CD4-positive, alpha-beta T cell (primary cell): ENCODE data around the gene FAM135A. TPM values are rescaled to one million over a fixed set of nuclear protein-coding genes. Genes with fewer than 3 reads are reported as not detected.

Experiments used
- ATAC-seq: fragments of 200-7000 bp; cut with Tn5 transposase; one replicate; pipeline ENCODE4 v1.10.0; 2022; ENCODE audit warnings: mild to moderate bottlenecking; ENCODE audit not compliant: poor library complexity
- CTCF ChIA-PET: fragments of 350-600 bp; sonication (Branson Sonifier 250); formaldehyde crosslinking; loops from one replicate; lab custom pipeline; 2021; ENCODE audit warnings: antibody characterized with exemption, inconsistent platforms; lab: Charles Lee
- POLR2A ChIA-PET: fragments of 350-600 bp; sonication (Branson Sonifier 250); formaldehyde crosslinking; loops from one replicate; lab custom pipeline; 2021; ENCODE audit warnings: antibody characterized with exemption, inconsistent platforms; lab: Charles Lee
- DNase-seq, 14 experiments: peaks; one replicate each; pipeline ENCODE4 v3.0.0-alpha.2; 2013 to 2020; ENCODE audit warnings: mixed read lengths in 2 of 14
- H3K27ac ChIP-seq, 2 donors: one replicate each; pipeline versions ENCODE4 v1.5.1 to v1.7.0; 2013; ENCODE audit warnings: low read length in 2 of 2, low read depth in 1 of 2, mild to moderate bottlenecking in 1 of 2
- H3K27me3 ChIP-seq, 2 experiments: 1 replicate in 1 of 2; 2 replicates in 1 of 2; pipeline versions ENCODE4 v1.6.1 to v1.7.0; 2013; ENCODE audit warnings: low read length in 2 of 2, control low read depth in 1 of 2, mild to moderate bottlenecking in 1 of 2, moderate library complexity in 1 of 2; ENCODE audit not compliant: insufficient read depth in 2 of 2, control insufficient read depth in 1 of 2
- H3K36me3 ChIP-seq: one replicate; pipeline ENCODE4 v1.6.1; 2013; ENCODE audit warnings: low read length, control low read depth; ENCODE audit not compliant: insufficient read depth
- H3K4me1 ChIP-seq: one replicate; pipeline ENCODE4 v1.6.1; 2013; ENCODE audit warnings: low read length, control low read depth; ENCODE audit not compliant: insufficient read depth
- H3K4me3 ChIP-seq: one replicate; pipeline ENCODE4 v1.5.1; 2013; ENCODE audit warnings: mild to moderate bottlenecking, low read length, moderate library complexity
- H3K9me3 ChIP-seq, 2 experiments: 1 replicate in 1 of 2; 2 replicates in 1 of 2; pipeline versions ENCODE4 v1.6.1 to v1.7.0; 2013; ENCODE audit warnings: low read length in 2 of 2, mild to moderate bottlenecking in 2 of 2, control low read depth in 1 of 2, moderate library complexity in 1 of 2; ENCODE audit not compliant: control insufficient read depth in 1 of 2, insufficient read depth in 1 of 2
- H3K27ac Mint-ChIP-seq: one replicate; pipeline ENCODE4 v1.8.0; 2020; ENCODE audit warnings: mixed read lengths
- H3K27me3 Mint-ChIP-seq: one replicate; pipeline ENCODE4 v1.8.0; 2021; ENCODE audit warnings: mixed read lengths
- H3K36me3 Mint-ChIP-seq: one replicate; pipeline ENCODE4 v1.8.0; 2021; ENCODE audit warnings: low read depth, mixed read lengths
- H3K4me1 Mint-ChIP-seq: one replicate; pipeline ENCODE4 v1.8.0; 2021; ENCODE audit warnings: low read depth, mixed read lengths
- H3K4me3 Mint-ChIP-seq: one replicate; pipeline ENCODE4 v1.8.0; 2020; ENCODE audit warnings: mild to moderate bottlenecking, mixed read lengths
- H3K9me3 Mint-ChIP-seq: one replicate; pipeline ENCODE4 v1.8.0; 2020; ENCODE audit warnings: mixed read lengths
- intact Hi-C, 2 experiments: fragments of 100-400 bp; cut with DNase I in 1 of 2; cut with micrococcal nuclease in 1 of 2; formaldehyde crosslinking; loops; one replicate each; pipeline versions ENCODE4 v1.15.1 to v1.9.0; 2023 to 2025; cut with DNase I, micrococcal nuclease
- total RNA-seq, 174 experiments: library from RNA in 2 of 174; stranded (reverse) in 2 of 174; gene quantifications; one replicate each; pipeline ENCODE4 v1.2.3 and lab custom pipeline; 2021 to 2026
- TF ChIP-seq, protein P1 (sequence below): fragments of 200-600 bp; IDR thresholded peaks from one replicate; pipeline ENCODE4 v1.8.0; 2022; ENCODE audit warnings: antibody characterized with exemption, mild to moderate bottlenecking

The FAM135A gene
- total RNA-seq, 2 experiments from 2014 or later, result 5.6 to 6.6 TPM

DNA sequence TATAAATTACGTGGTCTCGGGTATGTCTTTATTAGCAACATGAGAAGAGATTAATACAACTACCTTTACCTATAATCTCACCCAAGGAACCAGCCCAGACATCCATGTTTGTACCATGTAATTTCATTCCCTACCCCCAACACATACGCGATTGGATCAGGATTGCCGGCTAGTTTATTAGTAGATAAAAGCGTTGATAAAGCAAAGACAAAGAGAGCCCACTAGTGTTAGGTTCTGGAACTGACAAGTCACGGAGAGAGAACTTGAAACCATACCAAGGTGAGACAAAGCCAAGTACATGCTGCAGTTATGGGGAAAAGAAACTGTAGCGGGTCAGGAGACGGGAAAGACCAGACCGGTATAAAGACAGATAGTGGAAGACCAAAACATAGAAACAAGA, 37.4 kb upstream of the FAM135A start:
- TF ChIP-seq, protein P1, sequence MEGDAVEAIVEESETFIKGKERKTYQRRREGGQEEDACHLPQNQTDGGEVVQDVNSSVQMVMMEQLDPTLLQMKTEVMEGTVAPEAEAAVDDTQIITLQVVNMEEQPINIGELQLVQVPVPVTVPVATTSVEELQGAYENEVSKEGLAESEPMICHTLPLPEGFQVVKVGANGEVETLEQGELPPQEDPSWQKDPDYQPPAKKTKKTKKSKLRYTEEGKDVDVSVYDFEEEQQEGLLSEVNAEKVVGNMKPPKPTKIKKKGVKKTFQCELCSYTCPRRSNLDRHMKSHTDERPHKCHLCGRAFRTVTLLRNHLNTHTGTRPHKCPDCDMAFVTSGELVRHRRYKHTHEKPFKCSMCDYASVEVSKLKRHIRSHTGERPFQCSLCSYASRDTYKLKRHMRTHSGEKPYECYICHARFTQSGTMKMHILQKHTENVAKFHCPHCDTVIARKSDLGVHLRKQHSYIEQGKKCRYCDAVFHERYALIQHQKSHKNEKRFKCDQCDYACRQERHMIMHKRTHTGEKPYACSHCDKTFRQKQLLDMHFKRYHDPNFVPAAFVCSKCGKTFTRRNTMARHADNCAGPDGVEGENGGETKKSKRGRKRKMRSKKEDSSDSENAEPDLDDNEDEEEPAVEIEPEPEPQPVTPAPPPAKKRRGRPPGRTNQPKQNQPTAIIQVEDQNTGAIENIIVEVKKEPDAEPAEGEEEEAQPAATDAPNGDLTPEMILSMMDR, result no peak
- no peaks in the 10 kb centered on the region for H3K9me3 ChIP-seq
- Mint-ChIP-seq H3K27ac (no peak overlapping the region), H3K36me3 (no peaks in the 10 kb centered on the region), H3K4me3 (no peak overlapping the region), H3K9me3 (no peaks in the 10 kb centered on the region), H3K27me3 (peaks cover 47% of the 10 kb centered on the region), H3K4me1 (no peaks in the 10 kb centered on the region)
- POLR2A ChIA-PET, result interaction anchor here (1.0 kb wide), 1 partner anchor 37 kb away, joined by 3 read pairs; the partner anchor contains the start of gene FAM135A
- ATAC-seq, result no peak
- H3K36me3 ChIP-seq, result no peaks in the 10 kb centered on the region
- no peak overlapping the region for H3K27ac ChIP-seq
- no peak for DNase-seq
- H3K4me1 ChIP-seq, result no peaks in the 10 kb centered on the region
- H3K4me3 ChIP-seq, result no peak overlapping the region
- CTCF ChIA-PET, result no interaction called here
- no peaks in the 10 kb centered on the region for H3K27me3 ChIP-seq
- intact Hi-C loops, result loop anchor here in 1 of 2 experiments (5.0 kb wide), 1 partner anchor 511 kb away; no protein-coding TSS in a partner anchor

DNA sequence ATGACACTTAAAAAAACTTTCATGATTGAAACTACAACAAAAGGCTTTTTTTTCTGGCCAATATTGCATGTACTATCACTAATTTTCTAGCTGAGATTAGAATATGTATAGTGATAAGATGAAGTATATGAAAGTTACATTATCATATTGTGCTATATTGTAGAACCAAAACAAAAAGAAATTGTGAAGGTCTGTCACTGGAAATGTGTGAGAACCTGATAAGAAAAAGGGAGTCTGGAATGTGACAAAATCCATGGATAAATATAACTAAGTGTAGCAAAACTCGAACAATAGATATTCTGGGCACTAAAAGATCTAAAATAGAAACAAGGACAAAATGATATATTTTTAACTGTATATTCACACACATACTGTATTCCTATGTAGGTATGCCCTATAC, 36.7 kb upstream of the FAM135A start:
- H3K4me1 Mint-ChIP-seq, result no peaks in the 10 kb centered on the region
- H3K27ac ChIP-seq, result no peak overlapping the region
- DNase-seq (no peak), ATAC-seq (no peak)
- peaks cover 43% of the 10 kb centered on the region for H3K27me3 Mint-ChIP-seq
- intact Hi-C loops, result loop anchor here in 1 of 2 experiments (5.0 kb wide), 1 partner anchor 511 kb away; no protein-coding TSS in a partner anchor
- H3K4me3 Mint-ChIP-seq, result no peak overlapping the region
- no peaks in the 10 kb centered on the region for H3K27me3 ChIP-seq
- no peaks in the 10 kb centered on the region for H3K36me3 ChIP-seq
- no peak overlapping the region for H3K27ac Mint-ChIP-seq
- no peak overlapping the region for H3K4me3 ChIP-seq
- no peaks in the 10 kb centered on the region for H3K36me3 Mint-ChIP-seq
- H3K9me3 Mint-ChIP-seq, result no peaks in the 10 kb centered on the region
- CTCF ChIA-PET, result no interaction called here
- POLR2A ChIA-PET, result interaction anchor here (1.0 kb wide), 1 partner anchor 37 kb away, joined by 3 read pairs; the partner anchor contains the start of gene FAM135A
- no peaks in the 10 kb centered on the region for H3K9me3 ChIP-seq
- TF ChIP-seq, protein P1, result no peak
- H3K4me1 ChIP-seq, result no peaks in the 10 kb centered on the region

DNA sequence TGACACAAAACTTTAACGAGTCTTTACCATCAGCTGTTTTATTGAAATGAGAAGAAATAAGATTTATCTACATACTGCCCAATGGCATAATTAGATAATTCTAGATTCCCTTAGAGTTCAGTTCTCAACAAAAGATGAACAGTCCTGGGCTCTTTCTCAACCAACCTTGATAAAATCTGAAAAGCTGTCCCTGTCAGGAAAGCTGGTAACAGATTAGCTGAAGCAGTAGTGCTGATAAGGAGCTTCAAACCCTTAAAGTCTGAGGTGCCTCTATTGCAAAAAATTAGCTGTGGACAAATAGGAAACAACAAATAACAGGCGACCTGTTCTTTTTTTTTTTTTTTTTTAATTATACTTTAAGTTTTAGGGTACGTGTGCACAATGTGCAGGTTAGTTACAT, 35.9 kb upstream of the FAM135A start:
- H3K4me1 ChIP-seq, result no peaks in the 10 kb centered on the region
- H3K27ac Mint-ChIP-seq, result no peak overlapping the region
- H3K9me3 Mint-ChIP-seq, result no peaks in the 10 kb centered on the region
- TF ChIP-seq, protein P1, result no peak
- H3K4me3 Mint-ChIP-seq, result no peak overlapping the region
- intact Hi-C loops, result loop anchor here in 1 of 2 experiments (5.0 kb wide), 1 partner anchor 510 kb away; no protein-coding TSS in a partner anchor
- ATAC-seq, result no peak
- H3K27me3 Mint-ChIP-seq, result peaks cover 39% of the 10 kb centered on the region
- DNase-seq, result no peak
- POLR2A ChIA-PET, result no interaction called here
- CTCF ChIA-PET, result no interaction called here
- no peaks in the 10 kb centered on the region for H3K36me3 Mint-ChIP-seq
- H3K36me3 ChIP-seq, result no peaks in the 10 kb centered on the region
- H3K27me3 ChIP-seq, result no peaks in the 10 kb centered on the region
- H3K4me3 ChIP-seq, result no peak overlapping the region
- no peaks in the 10 kb centered on the region for H3K4me1 Mint-ChIP-seq
- H3K27ac ChIP-seq, result no peak overlapping the region
- no peaks in the 10 kb centered on the region for H3K9me3 ChIP-seq
